ENCODE results near the gene TGFB1I1.

The TGFB1I1 gene

DNA sequence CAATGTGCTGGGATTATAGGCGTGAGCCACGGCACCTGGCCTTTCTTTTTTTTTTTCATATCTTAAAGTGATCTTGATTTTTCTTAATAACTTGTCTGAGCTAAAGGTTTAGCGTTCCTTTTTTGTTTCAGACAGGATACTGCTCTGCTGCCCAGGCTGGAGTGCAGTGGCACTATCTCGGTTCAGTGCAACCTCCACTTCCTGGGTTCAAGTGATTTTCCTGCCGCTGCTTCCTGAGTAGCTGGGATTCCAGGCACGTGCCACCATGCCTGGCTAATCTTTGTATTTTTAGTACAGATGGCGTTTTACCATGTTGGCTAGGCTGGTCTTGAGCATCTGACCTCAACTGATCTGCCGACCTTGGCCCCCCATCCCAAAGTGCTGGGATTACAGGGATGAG lies 32.2 kb downstream of the TGFB1I1 start:
- TF ChIP-seq, protein P1, sequence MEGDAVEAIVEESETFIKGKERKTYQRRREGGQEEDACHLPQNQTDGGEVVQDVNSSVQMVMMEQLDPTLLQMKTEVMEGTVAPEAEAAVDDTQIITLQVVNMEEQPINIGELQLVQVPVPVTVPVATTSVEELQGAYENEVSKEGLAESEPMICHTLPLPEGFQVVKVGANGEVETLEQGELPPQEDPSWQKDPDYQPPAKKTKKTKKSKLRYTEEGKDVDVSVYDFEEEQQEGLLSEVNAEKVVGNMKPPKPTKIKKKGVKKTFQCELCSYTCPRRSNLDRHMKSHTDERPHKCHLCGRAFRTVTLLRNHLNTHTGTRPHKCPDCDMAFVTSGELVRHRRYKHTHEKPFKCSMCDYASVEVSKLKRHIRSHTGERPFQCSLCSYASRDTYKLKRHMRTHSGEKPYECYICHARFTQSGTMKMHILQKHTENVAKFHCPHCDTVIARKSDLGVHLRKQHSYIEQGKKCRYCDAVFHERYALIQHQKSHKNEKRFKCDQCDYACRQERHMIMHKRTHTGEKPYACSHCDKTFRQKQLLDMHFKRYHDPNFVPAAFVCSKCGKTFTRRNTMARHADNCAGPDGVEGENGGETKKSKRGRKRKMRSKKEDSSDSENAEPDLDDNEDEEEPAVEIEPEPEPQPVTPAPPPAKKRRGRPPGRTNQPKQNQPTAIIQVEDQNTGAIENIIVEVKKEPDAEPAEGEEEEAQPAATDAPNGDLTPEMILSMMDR (IDR thresholded peaks at IDR 0.05; ENCODE audit: poor library complexity, severe bottlenecking) = no peak
- H3K4me3 ChIP-seq (ENCODE audit: severe bottlenecking) = no peak overlapping the region
- no peak overlapping the region for H3K27ac ChIP-seq (ENCODE audit: poor library complexity, severe bottlenecking)
- ATAC-seq (ENCODE audit: low read depth) = no peak
- no peaks in the 10 kb centered on the region for H3K27me3 ChIP-seq (ENCODE audit: insufficient read depth, poor library complexity, severe bottlenecking)
- H3K9me3 ChIP-seq (ENCODE audit: severe bottlenecking) = no peaks in the 10 kb centered on the region
- H3K4me1 ChIP-seq (ENCODE audit: insufficient read depth, poor library complexity, severe bottlenecking) = no peaks in the 10 kb centered on the region
- DNase-seq (ENCODE audit: low spot score) = no peak
- peaks cover 26% of the 10 kb centered on the region for H3K36me3 ChIP-seq (ENCODE audit: low read depth)

DNA sequence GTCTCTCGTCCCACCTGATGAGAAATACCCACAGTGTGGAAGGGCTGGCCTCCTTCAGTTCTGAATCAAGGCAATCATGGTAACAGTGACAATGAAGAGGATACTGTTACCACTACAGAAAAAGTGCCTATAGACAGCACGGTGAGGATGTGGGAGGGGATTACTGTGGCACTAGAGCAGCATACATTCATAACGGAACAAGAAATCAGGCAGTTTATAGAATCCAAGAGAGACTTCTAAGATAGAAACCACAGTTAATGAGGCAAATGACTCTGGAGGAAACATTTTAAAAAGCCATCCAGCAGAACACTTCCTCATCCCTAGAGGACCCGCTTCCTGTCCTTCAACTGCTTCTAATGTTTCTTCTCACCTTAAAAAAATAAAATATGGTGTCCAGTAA lies 33.5 kb downstream of the TGFB1I1 start:
- H3K36me3 ChIP-seq (ENCODE audit: low read depth) = peaks cover 17% of the 10 kb centered on the region
- peaks cover 4% of the 10 kb centered on the region for H3K4me1 ChIP-seq (ENCODE audit: insufficient read depth, poor library complexity, severe bottlenecking)
- no peaks in the 10 kb centered on the region for H3K9me3 ChIP-seq (ENCODE audit: severe bottlenecking)
- TF ChIP-seq, protein P1 (IDR thresholded peaks at IDR 0.05; ENCODE audit: poor library complexity, severe bottlenecking) = no peak
- DNase-seq (ENCODE audit: low spot score) (no peak), ATAC-seq (ENCODE audit: low read depth) (no peak)
- H3K27me3 ChIP-seq (ENCODE audit: insufficient read depth, poor library complexity, severe bottlenecking) = no peaks in the 10 kb centered on the region
- H3K27ac ChIP-seq (ENCODE audit: poor library complexity, severe bottlenecking) = no peak overlapping the region
- no peak overlapping the region for H3K4me3 ChIP-seq (ENCODE audit: severe bottlenecking)

DNA sequence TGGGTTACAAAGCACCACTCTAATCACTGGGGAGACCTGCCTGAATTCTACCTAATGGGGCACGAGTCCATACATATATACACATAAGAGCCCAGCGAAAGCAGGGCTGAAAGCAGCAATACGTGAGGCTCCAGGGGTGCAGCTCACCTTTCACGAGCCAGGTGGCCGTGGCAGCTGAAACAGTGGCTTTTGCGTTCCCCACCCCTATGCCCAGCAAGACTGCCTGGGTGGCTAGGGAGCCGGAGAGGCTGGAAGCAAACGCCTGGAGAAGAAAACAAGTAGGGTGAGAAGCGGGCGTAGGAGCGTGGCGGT lies 35.6 kb downstream of the TGFB1I1 start:
- H3K9me3 ChIP-seq (ENCODE audit: severe bottlenecking) = no peaks in the 10 kb centered on the region

DNA sequence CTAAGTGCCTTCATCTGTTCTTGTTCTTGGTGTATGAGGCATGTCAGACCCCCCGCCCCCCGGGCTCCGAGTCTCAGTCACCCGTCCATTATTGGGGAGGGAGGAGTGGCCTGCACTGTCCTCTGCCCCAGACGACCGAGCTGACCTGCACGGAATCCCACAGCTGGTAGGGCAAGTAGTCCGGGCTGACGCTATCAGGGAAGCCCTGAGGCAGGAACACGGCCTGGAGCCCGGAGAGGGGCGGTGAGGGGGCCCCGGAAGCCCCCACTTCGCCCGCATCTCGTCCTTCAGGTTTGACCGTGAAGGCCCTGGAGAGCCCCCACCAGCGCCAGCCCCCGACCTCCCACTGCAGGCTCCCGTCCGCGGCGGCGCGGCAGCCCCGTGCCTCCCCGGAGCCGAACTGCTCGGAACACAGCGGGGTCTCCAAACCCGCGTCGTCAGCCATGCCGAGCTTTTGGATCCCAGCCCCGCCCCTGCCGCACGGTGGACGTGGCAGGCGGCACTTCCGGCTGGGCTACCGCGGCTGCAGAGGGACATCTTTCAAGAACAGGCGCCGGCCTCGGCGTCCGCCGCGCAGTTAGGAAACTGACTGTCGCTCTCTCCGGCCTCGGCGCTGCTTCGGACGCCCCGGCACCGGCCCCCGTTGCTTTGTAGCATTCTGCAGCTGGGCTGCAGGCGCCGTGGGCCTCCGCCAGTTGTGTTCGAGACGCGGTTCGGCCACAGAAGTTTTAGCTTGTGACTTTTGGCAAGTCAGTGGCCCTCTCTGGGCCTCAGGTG lies 36.2 kb downstream of the TGFB1I1 start, which contains the start of gene RUSF1:
TSS of gene RUSF1 (minus strand) at position 463 of the 777 bp plus-strand sequence. CDS start at position 445, 18 bp downstream.
- Histone ChIP-seq H3K36me3 (ENCODE audit: low read depth) (peaks cover 12% of the 10 kb centered on the region), H3K9me3 (ENCODE audit: severe bottlenecking) (no peaks in the 10 kb centered on the region), H3K4me3 (ENCODE audit: severe bottlenecking) (peak within 1 kb of the TSS; percentile 98), H3K27me3 (ENCODE audit: insufficient read depth, poor library complexity, severe bottlenecking) (no peaks in the 10 kb centered on the region), H3K27ac (ENCODE audit: poor library complexity, severe bottlenecking) (peak within 1 kb of the TSS; percentile 54), H3K4me1 (ENCODE audit: insufficient read depth, poor library complexity, severe bottlenecking) (peaks cover 4% of the 10 kb centered on the region)
- DNase-seq (ENCODE audit: low spot score) (peak; percentile 87), ATAC-seq (ENCODE audit: low read depth) (peak; percentile 87)
- TF ChIP-seq, protein P1 (IDR thresholded peaks at IDR 0.05; ENCODE audit: poor library complexity, severe bottlenecking) = no peak

More for the DNA sequence above, 35.6 kb downstream of the TGFB1I1 start:
- peaks cover 4% of the 10 kb centered on the region for H3K4me1 ChIP-seq (ENCODE audit: insufficient read depth, poor library complexity, severe bottlenecking)
- ATAC-seq (ENCODE audit: low read depth) = no peak; the same call in 1 of the 3 replicates
- DNase-seq (ENCODE audit: low spot score) = no peak
- TF ChIP-seq, protein P1 (IDR thresholded peaks at IDR 0.05; ENCODE audit: poor library complexity, severe bottlenecking) = no peak
- H3K27ac ChIP-seq (ENCODE audit: poor library complexity, severe bottlenecking) = peak overlapping the region; percentile 54
- H3K36me3 ChIP-seq (ENCODE audit: low read depth) = peaks cover 12% of the 10 kb centered on the region
- H3K27me3 ChIP-seq (ENCODE audit: insufficient read depth, poor library complexity, severe bottlenecking) = no peaks in the 10 kb centered on the region
- peak overlapping the region; percentile 98 for H3K4me3 ChIP-seq (ENCODE audit: severe bottlenecking)

DNA sequence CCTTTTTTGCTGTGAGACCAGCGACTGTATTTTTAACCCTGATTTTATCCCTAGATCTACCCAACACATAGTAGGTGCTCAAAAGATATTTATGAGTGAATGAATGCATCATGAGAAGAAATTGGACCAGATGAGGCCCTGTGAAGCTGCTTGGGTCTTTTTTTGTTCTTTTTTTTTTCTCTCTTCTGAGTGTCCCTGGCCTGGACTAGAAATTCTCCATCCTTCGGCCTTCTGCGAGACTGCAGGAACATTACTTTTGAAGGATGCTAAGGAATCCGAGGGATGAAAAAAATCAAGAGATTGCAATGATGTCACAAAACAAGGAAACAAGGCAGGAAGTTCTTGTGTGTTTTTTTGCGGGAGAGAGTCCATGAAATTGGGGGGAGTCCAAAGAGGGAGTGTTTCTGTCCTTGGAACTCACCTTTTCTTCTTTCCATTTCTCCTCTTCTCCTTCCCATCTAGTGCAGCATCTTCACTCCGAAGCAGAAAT lies 36.8 kb downstream of the TGFB1I1 start:
- TF ChIP-seq, protein P1 (IDR thresholded peaks at IDR 0.05; ENCODE audit: poor library complexity, severe bottlenecking) = no peak
- Histone ChIP-seq H3K4me1 (ENCODE audit: insufficient read depth, poor library complexity, severe bottlenecking) (peaks cover 7% of the 10 kb centered on the region), H3K4me3 (ENCODE audit: severe bottlenecking) (peak overlapping the region; percentile 98), H3K36me3 (ENCODE audit: low read depth) (peaks cover 12% of the 10 kb centered on the region), H3K27ac (ENCODE audit: poor library complexity, severe bottlenecking) (peak overlapping the region; percentile 54), H3K9me3 (ENCODE audit: severe bottlenecking) (no peaks in the 10 kb centered on the region), H3K27me3 (ENCODE audit: insufficient read depth, poor library complexity, severe bottlenecking) (no peaks in the 10 kb centered on the region)
- DNase-seq (ENCODE audit: low spot score) (no peak), ATAC-seq (ENCODE audit: low read depth) (no peak)

All from RWPE2 (cell line).